NCI-H460 (cell line): ENCODE data around the gene CLEC9A. TPM values are rescaled to one million over a fixed set of nuclear protein-coding genes. Genes with fewer than 3 reads are reported as not detected.

Source experiments
- DNase-seq: peaks from one replicate; pipeline ENCODE4 v3.0.0-alpha.2; 2016; ENCODE audit warnings: low read depth; ENCODE audit errors: extremely low read depth
- total RNA-seq: library from RNA; depleted of rRNA; stranded (reverse); fragments of >200 nt; shearing (Covaris generic); gene quantifications from 2 replicates; pipeline ENCODE4 v1.2.3, GENCODE V29; 2014

CLEC9A gene
- total RNA-seq, 1 experiment from 2014 or later: not detected

- no peak for DNase-seq
These were observed 34.8 kb downstream of the CLEC9A start for GRCh38 chr12:10065241-10065640.

- DNase-seq: no peak
These were observed 36.8 kb downstream of the CLEC9A start for GRCh38 chr12:10067264-10067663.

- no peak for DNase-seq
These were observed 37.5 kb downstream of the CLEC9A start for GRCh38 chr12:10067942-10068341.

- no peak for DNase-seq
These were observed 38.2 kb downstream of the CLEC9A start for GRCh38 chr12:10068644-10069043.

GRCh38 chr12:10069099-10069498 is 38.6 kb downstream of the CLEC9A start:
- no peak for DNase-seq

- no peak for DNase-seq
These were observed 39.5 kb downstream of the CLEC9A start for GRCh38 chr12:10069976-10070375.

- no peak for DNase-seq
These were observed 39.9 kb downstream of the CLEC9A start for GRCh38 chr12:10070380-10070779.

GRCh38 chr12:10072131-10072530 is 41.6 kb downstream of the CLEC9A start:
- no peak for DNase-seq

GRCh38 chr12:10073261-10073660 is 42.8 kb downstream of the CLEC9A start:
- no peak for DNase-seq

GRCh38 chr12:10075451-10075850 is 45.0 kb downstream of the CLEC9A start:
- DNase-seq: no peak

GRCh38 chr12:10082117-10082874 is 51.8 kb downstream of the CLEC9A start:
- DNase-seq: no peak

GRCh38 chr12:10084733-10085132 is 54.3 kb downstream of the CLEC9A start:
- DNase-seq: no peak

- no peak for DNase-seq
These were observed 55.9 kb downstream of the CLEC9A start for GRCh38 chr12:10086387-10086786.

- no peak for DNase-seq
These were observed 57.5 kb downstream of the CLEC9A start for GRCh38 chr12:10088031-10088430.

GRCh38 chr12:10088955-10089900 is 58.7 kb downstream of the CLEC9A start:
- DNase-seq: no peak

GRCh38 chr12:10094646-10095395 is 64.3 kb downstream of the CLEC9A start:
- DNase-seq: no peak

- no peak for DNase-seq
These were observed 65.5 kb downstream of the CLEC9A start for GRCh38 chr12:10095971-10096370.

GRCh38 chr12:10097521-10097920 is 67.0 kb downstream of the CLEC9A start:
- no peak for DNase-seq

GRCh38 chr12:10098791-10099190 is 68.3 kb downstream of the CLEC9A start, which contains the start of gene CLEC1A:
TSS of gene CLEC1A (minus strand) at chr12:10098985. CDS start at chr12:10098922, 63 bp downstream.
- DNase-seq: no peak

GRCh38 chr12:10101042-10101579 is 70.6 kb downstream of the CLEC9A start:
- DNase-seq: no peak
